Measurements from ENCODE around the gene ALDH2.
A peak's percentile ranks its signal among the peaks of the same experiment; 100 is the strongest.
"Not testable (repeated sequence)": the region's sequence is repeated elsewhere in the genome, so short reads cannot be mapped to it uniquely, and the experiment has no call there.

Gene ALDH2

GRCh38 chr12:111758120-111758561 lies 8.6 kb upstream of the ALDH2 start:
- DNase-seq (ENCODE audit: insufficient read length, low spot score) = no peak
- TF ChIP-seq POU2F2 (IDR thresholded peaks at IDR 0.05; ENCODE audit: low read depth, low read length) = no peak
- no peak for TF ChIP-seq TAF1 (IDR thresholded peaks at IDR 0.05; ENCODE audit: low read depth, low read length)
- no peak for TF ChIP-seq POLR2A (IDR thresholded peaks at IDR 0.05; ENCODE audit: low read depth, low read length)
- no peak for TF ChIP-seq PAX5 (IDR thresholded peaks at IDR 0.05; ENCODE audit: insufficient read depth, low read length, severe bottlenecking)
- TF ChIP-seq SPI1 (IDR thresholded peaks at IDR 0.05; ENCODE audit: low read depth, low read length) = no peak
- no peak for TF ChIP-seq POLR2AphosphoS5 (IDR thresholded peaks at IDR 0.05; ENCODE audit: low read depth, low read length)
- no peak for FAIRE-seq

- TF ChIP-seq POLR2AphosphoS5 (IDR thresholded peaks at IDR 0.05; ENCODE audit: low read depth, low read length) (no peak), SPI1 (IDR thresholded peaks at IDR 0.05; ENCODE audit: low read depth, low read length) (no peak), PAX5 (IDR thresholded peaks at IDR 0.05; ENCODE audit: insufficient read depth, low read length, severe bottlenecking) (no peak), POU2F2 (IDR thresholded peaks at IDR 0.05; ENCODE audit: low read depth, low read length) (no peak), POLR2A (IDR thresholded peaks at IDR 0.05; ENCODE audit: low read depth, low read length) (no peak), TAF1 (IDR thresholded peaks at IDR 0.05; ENCODE audit: low read depth, low read length) (no peak)
- DNase-seq (ENCODE audit: insufficient read length, low spot score) = no peak
- peak; percentile 23 for FAIRE-seq
These were observed 7.5 kb upstream of the ALDH2 start for GRCh38 chr12:111759271-111759670.

DNA sequence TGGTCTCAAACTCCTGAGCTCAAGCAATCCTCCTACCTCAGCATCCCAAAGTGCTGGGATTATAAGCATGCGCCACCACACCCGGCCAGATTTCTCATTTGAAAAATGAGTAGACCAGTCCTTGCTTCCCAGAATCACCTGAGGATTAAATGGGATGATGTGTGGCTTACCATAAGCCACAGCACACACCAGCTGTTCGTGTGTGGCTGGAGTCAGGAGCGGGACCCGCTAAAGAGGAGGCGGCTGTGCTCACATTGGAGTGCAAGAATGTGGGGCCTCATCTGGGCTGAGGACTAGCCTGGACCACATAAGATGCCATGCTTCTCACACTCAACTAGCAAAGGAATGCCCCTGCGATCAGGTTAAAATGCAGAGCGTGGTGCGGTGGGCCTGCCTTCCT lies 6.7 kb upstream of the ALDH2 start:
- TF ChIP-seq POLR2AphosphoS5 (IDR thresholded peaks at IDR 0.05; ENCODE audit: low read depth, low read length) (no peak), POLR2A (IDR thresholded peaks at IDR 0.05; ENCODE audit: low read depth, low read length) (no peak), PAX5 (IDR thresholded peaks at IDR 0.05; ENCODE audit: insufficient read depth, low read length, severe bottlenecking) (no peak), SPI1 (IDR thresholded peaks at IDR 0.05; ENCODE audit: low read depth, low read length) (no peak)
- DNase-seq (ENCODE audit: insufficient read length, low spot score) = no peak
- peak; percentile 88 for FAIRE-seq

DNA sequence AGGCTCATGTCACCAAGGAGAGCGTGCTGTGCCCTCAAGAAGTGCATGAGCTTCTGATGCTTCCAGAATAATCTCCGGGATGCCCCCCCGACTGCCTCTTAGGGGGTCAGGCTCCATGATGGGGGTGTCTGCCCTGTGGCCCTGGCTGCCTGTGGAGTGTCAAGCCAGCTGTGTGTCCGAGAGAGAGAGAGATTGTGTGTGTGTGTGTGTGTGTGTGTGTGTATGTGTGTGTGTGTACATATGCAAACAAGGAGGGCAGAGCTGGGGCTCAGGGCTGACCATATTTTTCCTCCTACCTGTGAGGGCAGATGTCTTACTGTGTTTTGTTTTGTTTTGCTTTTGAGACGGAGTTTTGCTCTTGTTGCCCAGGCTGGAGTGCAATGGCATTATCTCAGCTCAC lies 5.6 kb upstream of the ALDH2 start:
- DNase-seq (ENCODE audit: insufficient read length, low spot score) = no peak
- FAIRE-seq = peak; percentile 93
- TF ChIP-seq PAX5 (IDR thresholded peaks at IDR 0.05; ENCODE audit: insufficient read depth, low read length, severe bottlenecking) = no peak
- peak; percentile 94 for TF ChIP-seq POU2F2 (IDR thresholded peaks at IDR 0.05; ENCODE audit: low read depth, low read length)

DNA sequence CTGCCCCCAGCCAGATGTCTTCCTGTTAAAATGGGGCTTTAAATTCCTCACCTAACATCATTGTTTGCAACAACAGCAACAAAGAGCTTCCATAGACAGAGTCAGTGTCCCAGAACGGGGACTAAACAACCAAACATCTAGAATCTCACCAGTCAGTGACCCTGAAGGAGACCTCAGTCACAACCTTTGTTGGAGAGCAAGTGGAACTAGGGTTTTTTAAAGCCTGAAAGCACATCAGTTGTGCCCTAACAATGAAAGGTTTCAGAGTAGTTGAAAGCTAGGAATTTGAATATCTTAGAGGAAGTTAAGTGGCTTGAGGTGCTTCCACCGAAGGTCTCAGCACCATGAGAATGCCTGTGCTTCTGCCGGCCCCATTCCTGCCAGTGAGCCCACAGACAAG lies 5.0 kb upstream of the ALDH2 start:
- peak; percentile 40 for FAIRE-seq
- TF ChIP-seq POLR2A (IDR thresholded peaks at IDR 0.05; ENCODE audit: low read depth, low read length) = no peak
- no peak for TF ChIP-seq POU2F2 (IDR thresholded peaks at IDR 0.05; ENCODE audit: low read depth, low read length)
- no peak for TF ChIP-seq SPI1 (IDR thresholded peaks at IDR 0.05; ENCODE audit: low read depth, low read length)
- TF ChIP-seq TAF1 (IDR thresholded peaks at IDR 0.05; ENCODE audit: low read depth, low read length) = no peak
- TF ChIP-seq PAX5 (IDR thresholded peaks at IDR 0.05; ENCODE audit: insufficient read depth, low read length, severe bottlenecking) = no peak
- TF ChIP-seq POLR2AphosphoS5 (IDR thresholded peaks at IDR 0.05; ENCODE audit: low read depth, low read length) = no peak
- no peak for DNase-seq (ENCODE audit: insufficient read length, low spot score)

- DNase-seq (ENCODE audit: insufficient read length, low spot score); FAIRE-seq: not testable (repeated sequence)
These were observed 3.2 kb upstream of the ALDH2 start for GRCh38 chr12:111763552-111763951.

DNA sequence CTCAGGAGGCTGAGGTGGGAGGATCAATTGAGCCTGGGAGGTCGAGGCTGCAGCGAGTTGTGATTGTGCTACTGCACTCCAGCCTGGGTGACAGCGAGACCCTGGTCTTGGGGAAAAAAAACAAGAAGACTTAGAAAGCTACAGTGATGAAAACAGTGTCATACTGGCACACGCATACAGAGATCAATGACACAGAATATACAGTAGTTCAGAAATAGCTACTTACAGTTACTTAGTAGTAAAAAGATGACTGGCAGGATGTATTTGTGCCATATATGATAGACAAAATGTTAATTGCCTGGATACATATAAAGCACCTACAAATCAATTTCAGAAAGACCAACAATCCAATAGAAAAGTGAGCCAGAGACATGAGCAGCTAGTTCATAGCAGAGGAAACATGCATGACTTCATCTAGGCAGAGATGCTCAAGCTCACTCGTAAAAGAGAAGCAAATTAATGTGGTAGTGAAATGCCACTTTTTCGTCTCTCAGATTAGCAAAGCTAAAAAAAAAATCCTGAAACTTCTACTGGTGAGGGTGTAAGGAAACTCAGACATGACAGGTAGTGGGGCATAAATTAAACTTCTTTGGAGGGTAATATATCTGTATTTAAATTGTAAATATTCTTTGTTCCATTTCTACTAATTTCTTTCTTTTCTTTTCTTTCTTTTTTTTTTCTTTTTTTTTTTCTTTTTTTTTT lies 2.5 kb upstream of the ALDH2 start:
- FAIRE-seq (peak; percentile 85), DNase-seq (ENCODE audit: insufficient read length, low spot score) (no peak)
- TF ChIP-seq TAF1 (IDR thresholded peaks at IDR 0.05; ENCODE audit: low read depth, low read length) = no peak
- TF ChIP-seq POU2F2 (IDR thresholded peaks at IDR 0.05; ENCODE audit: low read depth, low read length) = no peak
- TF ChIP-seq SPI1 (IDR thresholded peaks at IDR 0.05; ENCODE audit: low read depth, low read length) = no peak
- no peak for TF ChIP-seq POLR2A (IDR thresholded peaks at IDR 0.05; ENCODE audit: low read depth, low read length)
- TF ChIP-seq POLR2AphosphoS5 (IDR thresholded peaks at IDR 0.05; ENCODE audit: low read depth, low read length) = no peak
- TF ChIP-seq PAX5 (IDR thresholded peaks at IDR 0.05; ENCODE audit: insufficient read depth, low read length, severe bottlenecking) = no peak

GRCh38 chr12:111767362-111768158 lies 827 bp downstream of the ALDH2 start:
- DNase-seq (ENCODE audit: insufficient read length, low spot score) (no peak), FAIRE-seq (no peak)
- TF ChIP-seq POLR2A (IDR thresholded peaks at IDR 0.05; ENCODE audit: low read depth, low read length) = no peak
- TF ChIP-seq POLR2AphosphoS5 (IDR thresholded peaks at IDR 0.05; ENCODE audit: low read depth, low read length) = no peak
- TF ChIP-seq TAF1 (IDR thresholded peaks at IDR 0.05; ENCODE audit: low read depth, low read length) = no peak
- TF ChIP-seq SPI1 (IDR thresholded peaks at IDR 0.05; ENCODE audit: low read depth, low read length) = no peak
- TF ChIP-seq PAX5 (IDR thresholded peaks at IDR 0.05; ENCODE audit: insufficient read depth, low read length, severe bottlenecking) = no peak
- TF ChIP-seq POU2F2 (IDR thresholded peaks at IDR 0.05; ENCODE audit: low read depth, low read length) = no peak

DNA sequence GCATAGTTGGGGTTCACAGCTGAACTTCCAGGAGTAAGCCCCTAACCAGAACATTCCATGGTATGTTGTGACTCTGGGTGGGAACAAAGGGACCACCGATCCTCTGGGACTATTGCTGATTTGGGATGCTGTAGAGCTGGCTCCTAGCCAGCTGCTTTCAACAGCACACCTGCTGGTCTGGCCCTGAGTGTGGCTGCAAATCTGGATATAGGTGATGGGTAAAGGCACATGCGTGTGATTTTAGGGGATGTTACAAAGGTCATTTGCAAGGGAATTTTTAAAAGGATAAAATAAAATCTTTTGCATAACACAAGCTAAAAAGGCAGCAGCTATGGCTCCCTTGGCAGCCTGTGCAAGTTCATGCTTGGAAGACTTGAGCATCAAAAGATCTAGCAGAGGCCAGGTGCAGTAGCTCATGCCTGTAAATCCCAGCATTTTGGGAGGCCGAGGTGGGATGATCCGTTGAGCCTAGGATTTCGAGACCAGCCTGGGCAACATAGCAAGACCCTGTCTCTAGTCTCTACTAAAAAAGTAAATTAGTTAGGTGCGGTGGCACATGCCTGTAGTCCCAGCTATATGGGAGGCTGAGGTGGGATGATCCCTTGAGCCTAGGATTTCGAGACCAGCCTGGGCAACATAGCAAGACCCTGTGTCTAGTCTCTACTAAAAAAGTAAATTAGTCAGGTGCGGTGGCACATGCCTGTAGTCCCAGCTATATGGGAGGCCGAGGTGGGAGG lies 1.6 kb downstream of the ALDH2 start:
- TF ChIP-seq POLR2AphosphoS5 (IDR thresholded peaks at IDR 0.05; ENCODE audit: low read depth, low read length) (no peak), POU2F2 (IDR thresholded peaks at IDR 0.05; ENCODE audit: low read depth, low read length) (no peak), TAF1 (IDR thresholded peaks at IDR 0.05; ENCODE audit: low read depth, low read length) (no peak), SPI1 (IDR thresholded peaks at IDR 0.05; ENCODE audit: low read depth, low read length) (no peak), POLR2A (IDR thresholded peaks at IDR 0.05; ENCODE audit: low read depth, low read length) (no peak), PAX5 (IDR thresholded peaks at IDR 0.05; ENCODE audit: insufficient read depth, low read length, severe bottlenecking) (no peak)
- DNase-seq (ENCODE audit: insufficient read length, low spot score) (no peak), FAIRE-seq (no peak)

Data from GM12891 (cell line).